SU-DHL-6 (cell line): ENCODE measurements around the gene LPIN3.

ENCODE experiments used
- CTCF ChIP-seq: fragments of 200-600 bp; sonication (generic); IDR thresholded peaks from one replicate; pipeline ENCODE4 v1.5.1; 2017; ENCODE audit warnings: antibody characterized with exemption, mild to moderate bottlenecking, low read length, moderate library complexity; ENCODE audit not compliant: insufficient read depth, poor library complexity, severe bottlenecking
- EZH2phosphoT487 ChIP-seq: fragments of 200-600 bp; sonication (generic), shearing (Covaris generic); conservative IDR thresholded peaks from 2 replicates; pipeline ENCODE4 v1.6.1; 2018; ENCODE audit warnings: mild to moderate bottlenecking, antibody characterized with exemption, low read length, moderate library complexity, mixed read lengths

GRCh38 chr20:41357424-41358163, 17.0 kb downstream of the LPIN3 start:
- no peak for TF ChIP-seq CTCF
- no peak for TF ChIP-seq EZH2phosphoT487
